ENCODE results near the gene DNAH3.
A peak's percentile ranks its signal among the peaks of the same experiment; 100 is the strongest.

The DNAH3 gene

DNA sequence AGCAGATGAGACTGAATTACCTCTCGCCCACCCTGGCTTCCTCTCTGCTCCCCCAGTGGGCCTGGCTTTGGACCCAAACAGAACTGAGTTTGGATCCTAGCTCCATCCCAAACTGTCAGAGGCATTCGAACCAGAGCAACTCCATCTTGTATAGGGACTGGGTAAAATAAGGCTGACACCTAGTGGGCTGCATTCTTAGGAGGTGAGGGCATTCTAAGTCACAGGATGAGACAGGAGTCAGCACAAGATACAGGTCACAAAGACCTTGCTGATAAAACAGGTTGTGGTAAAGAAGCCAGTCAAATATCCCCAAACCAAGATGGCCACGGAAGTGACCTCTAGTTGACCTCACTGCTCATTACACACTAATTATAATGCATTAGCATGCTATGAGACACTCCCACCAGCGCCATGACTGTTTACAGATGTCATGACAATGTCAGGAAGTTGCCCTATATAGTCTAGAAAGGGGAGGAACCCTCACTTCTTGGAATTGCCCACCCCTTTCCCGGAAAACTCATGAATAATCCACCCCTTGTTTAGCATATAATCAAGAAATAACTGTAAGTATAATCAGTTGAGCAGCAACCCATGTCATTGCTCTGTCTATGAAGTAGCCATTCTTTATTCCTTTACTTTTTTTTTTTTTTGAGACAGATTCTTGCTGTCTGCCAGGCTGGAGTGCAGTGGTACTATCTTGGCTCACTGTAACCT is 205.6 kb downstream of the DNAH3 start:
- DNase-seq (ENCODE audit: low spot score) = no peak

GRCh38 chr16:20942256-20942655 is 208.4 kb downstream of the DNAH3 start:
- DNase-seq (ENCODE audit: low spot score) = no peak

GRCh38 chr16:20941636-20941926 is 209.1 kb downstream of the DNAH3 start:
- no peak for DNase-seq (ENCODE audit: low spot score)

DNA sequence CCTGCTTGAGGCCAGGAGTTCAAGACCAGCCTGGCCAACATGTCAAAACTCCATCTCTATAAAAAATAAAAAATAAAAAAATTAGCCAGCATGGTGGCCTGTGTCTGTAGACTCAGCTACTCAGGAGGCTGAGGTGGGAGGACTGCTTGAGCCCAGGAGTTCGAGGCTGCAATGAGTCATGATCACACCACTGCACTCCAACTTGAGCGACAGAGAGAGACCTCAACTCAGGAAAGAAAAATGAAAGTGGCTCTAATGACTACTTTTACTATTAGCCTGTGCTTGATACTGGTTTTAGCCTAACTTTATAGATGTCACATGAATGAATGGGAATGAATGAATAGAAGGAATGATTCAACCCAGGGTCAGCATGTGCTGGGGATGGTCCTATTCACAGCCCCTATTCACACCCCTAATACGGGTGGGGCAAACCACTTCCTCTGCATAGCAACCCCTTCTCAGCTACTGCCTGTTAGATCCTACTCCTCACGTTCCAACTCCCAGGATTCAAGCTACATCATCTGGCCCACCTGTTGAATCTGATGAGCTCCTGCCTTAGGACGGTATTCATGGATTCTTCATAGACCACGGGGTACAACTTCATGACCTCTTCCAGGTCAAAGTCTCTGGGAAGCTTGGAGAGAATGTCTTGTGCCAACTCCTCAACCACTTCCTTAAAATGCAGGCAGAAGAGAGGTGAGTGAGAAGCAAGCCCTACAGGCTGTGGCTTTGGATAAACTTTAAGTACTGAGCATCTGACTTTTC is 209.6 kb downstream of the DNAH3 start:
- DNase-seq (ENCODE audit: low spot score) = no peak

GRCh38 chr16:20939611-20940010 is 211.0 kb downstream of the DNAH3 start:
- DNase-seq (ENCODE audit: low spot score) = no peak

- peak; percentile 33 for DNase-seq (ENCODE audit: low spot score)
Measured at GRCh38 chr16:20938426-20938825, 212.2 kb downstream of the DNAH3 start.

GRCh38 chr16:20937736-20938135 is 212.9 kb downstream of the DNAH3 start:
- DNase-seq (ENCODE audit: low spot score) = no peak

DNA sequence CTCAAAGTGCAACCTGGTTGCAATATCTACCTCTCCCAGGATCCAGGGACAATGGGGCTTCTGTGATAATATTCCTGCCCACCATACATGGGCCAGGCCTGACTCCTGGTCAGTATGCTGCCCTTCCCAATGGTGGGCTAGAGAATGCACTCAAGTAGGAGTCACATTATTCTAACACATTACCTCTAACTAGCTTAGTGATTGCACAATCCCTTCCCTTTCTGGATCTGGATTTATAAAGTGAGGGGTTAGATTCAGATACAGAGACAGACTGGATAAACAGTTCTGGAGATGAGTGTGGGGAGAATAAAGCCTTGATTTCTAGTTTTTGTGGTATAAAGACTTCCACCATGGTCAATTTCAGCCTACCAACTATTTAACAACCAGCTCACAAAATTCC is 217.1 kb downstream of the DNAH3 start:
- DNase-seq (ENCODE audit: low spot score) = no peak

GRCh38 chr16:20931066-20931600 is 219.5 kb downstream of the DNAH3 start:
- DNase-seq (ENCODE audit: low spot score) = peak; percentile 50

DNA sequence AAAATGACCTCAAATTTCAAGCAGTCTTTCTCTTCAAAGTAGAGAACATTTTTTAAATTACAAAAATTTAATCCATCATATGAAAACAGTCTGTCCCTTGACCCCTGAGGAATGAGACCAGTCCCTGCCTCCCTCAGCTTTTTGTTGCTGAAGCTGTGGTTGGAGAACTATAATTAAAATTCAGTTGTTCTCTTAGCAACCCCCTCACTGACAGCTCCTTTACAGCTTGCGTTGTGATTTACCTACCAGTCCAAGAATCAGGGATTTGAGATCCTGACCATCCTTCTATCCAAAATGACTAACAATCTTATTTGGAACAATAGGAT is 220.3 kb downstream of the DNAH3 start:
- no peak for DNase-seq (ENCODE audit: low spot score)

DNA sequence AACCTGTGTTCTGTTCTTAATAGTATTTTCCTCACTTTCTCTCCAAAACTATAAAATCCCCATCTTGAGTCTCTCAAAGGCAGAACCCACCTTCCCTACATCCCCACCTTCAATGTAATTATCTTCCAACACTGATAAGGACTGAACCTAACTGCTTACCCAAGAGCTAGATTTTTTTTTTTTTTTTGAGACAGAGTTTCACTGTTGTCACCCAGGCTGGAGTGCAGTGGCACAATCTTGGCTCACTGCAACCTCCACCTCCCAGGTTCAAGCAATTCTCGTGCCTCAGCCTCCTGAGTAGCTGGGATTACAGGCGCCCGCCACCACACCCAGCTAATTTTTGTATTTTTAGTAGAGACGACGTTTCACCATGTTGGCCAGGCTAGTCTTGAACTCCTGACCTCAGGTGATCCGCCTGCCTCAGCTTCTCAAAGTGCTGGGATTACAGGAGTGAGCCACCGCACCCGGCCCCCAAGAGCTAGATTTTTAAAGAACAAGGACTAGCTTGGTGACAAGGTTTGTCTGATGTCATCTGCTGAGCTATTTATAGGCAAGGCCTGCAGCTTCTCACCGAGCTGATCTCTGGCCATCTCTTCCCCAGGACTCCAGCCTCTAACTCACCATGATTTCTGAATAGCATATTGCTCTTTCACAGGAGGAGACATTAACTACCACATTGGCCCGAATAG is 220.8 kb downstream of the DNAH3 start:
- DNase-seq (ENCODE audit: low spot score) = peak; percentile 29

DNA sequence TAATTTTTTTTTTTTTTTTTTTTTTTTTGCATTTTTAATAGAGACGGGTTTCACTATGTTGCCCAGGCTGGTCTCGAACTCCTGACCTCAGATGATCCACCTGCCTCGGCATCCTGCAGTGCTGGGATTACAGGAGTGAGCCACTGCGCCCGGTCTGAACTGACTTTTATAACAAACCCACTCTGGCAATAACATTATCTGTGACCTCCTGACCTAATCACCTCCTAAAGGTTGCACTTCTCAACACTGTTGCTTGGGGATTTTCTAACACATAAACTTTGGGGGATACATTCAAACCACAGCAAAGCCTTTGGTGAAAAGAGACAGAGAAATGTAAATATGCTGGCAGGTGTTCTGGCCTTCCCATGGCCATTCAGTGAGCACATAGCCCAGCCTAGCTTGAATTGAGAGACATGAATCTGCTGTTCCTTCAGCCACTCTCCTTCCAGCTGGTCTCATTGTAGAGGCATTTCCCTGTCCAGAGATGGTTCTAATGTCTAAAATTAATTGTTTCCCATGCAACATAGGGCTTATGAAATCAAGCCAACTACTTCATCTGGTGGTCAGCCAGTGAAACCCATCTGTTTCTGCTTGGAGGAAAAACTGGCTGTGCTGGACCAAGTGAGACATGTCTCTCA is 221.8 kb downstream of the DNAH3 start:
- peak; percentile 62 for DNase-seq (ENCODE audit: low spot score)

- DNase-seq (ENCODE audit: low spot score) = no peak
Measured at GRCh38 chr16:20925751-20926150, 224.9 kb downstream of the DNAH3 start.

DNA sequence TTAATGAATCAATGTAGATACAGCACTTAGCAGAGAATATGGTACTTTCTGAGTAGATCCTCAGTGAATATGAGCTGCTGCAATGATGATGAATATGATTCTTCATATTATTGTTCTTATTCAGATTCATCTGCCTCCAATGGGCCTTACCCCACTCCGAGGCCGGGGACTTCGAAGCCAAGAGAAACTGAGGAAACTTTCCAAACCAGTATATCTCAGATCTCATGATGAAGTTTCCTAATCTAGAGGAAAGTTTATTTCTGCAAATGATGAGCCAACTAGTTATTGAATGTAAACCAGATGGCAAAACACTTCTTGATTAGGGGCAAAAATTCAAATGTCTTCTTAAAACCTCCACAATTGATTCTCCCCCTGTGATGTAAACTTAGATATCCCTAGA is 226.8 kb downstream of the DNAH3 start:
- DNase-seq (ENCODE audit: low spot score) = no peak

DNA sequence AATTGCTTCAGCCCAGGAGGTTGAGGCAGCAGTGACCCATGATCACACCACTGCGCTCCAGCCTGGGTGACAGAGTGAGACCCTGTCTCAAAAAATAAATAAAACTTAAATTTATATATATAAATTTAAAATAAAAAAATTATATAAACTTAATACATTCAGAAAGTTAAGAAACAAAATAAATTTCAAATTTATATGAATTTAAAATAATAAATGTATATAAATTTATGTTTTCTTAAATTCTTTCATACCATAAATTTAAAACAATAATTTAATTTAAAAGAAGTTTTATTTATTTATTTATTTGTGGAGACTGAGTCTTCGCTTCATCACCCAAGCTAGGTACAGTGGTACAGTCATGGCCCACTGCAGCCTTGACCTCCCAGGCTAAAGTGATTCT is 229.8 kb downstream of the DNAH3 start:
- DNase-seq (ENCODE audit: low spot score) = no peak

- DNase-seq (ENCODE audit: low spot score) = no peak
Measured at GRCh38 chr16:20920091-20920490, 230.6 kb downstream of the DNAH3 start.

- peak; percentile 67 for DNase-seq (ENCODE audit: low spot score)
Measured at GRCh38 chr16:20918486-20919239, 232.0 kb downstream of the DNAH3 start.

DNA sequence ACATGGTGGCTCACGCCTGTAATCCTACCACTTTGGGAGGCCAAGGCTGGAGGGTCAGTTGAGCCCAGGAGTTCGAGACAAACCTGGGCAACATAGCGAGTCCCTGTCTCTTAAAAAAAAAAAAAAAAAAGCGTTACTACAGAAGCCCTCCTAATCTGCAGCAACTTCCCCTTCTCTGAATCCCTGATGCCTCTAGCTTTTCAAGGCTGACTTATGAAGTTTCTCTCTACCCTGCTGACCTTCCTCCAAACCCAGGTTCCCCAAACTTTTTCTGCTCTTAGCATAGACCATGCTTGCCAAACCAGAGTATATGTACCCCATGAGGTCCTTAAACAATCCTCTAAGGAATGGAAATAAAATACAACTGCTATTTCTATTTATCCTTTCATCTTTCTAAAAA is 233.7 kb downstream of the DNAH3 start:
- no peak for DNase-seq (ENCODE audit: low spot score)

- DNase-seq (ENCODE audit: low spot score) = no peak
Measured at GRCh38 chr16:20916289-20916688, 234.4 kb downstream of the DNAH3 start.

- DNase-seq (ENCODE audit: low spot score) = no peak
Measured at GRCh38 chr16:20911361-20911760, 239.3 kb downstream of the DNAH3 start.

- peak; percentile 73 for DNase-seq (ENCODE audit: low spot score)
Measured at GRCh38 chr16:20910781-20911321, 239.8 kb downstream of the DNAH3 start.

All from GM03348 (cell line).